HepG2 (cell line): ENCODE data around the gene ANKRD13D.

Source experiments
- GATA4 ChIP-seq: sonication (generic); IDR thresholded peaks from 2 replicates; pipeline ENCODE4 v1.6.1; 2016; ENCODE audit warnings: antibody characterized with exemption, low read depth, borderline replicate concordance
- NFATC3 ChIP-seq: sonication (generic); formaldehyde crosslinking; IDR thresholded peaks from 2 replicates; pipeline ENCODE4 v1.5.1; 2020; ENCODE audit warnings: mild to moderate bottlenecking, missing genetic modification reagents
- RXRA ChIP-seq: sonication (generic); formaldehyde crosslinking; IDR thresholded peaks from 2 replicates; pipeline ENCODE4 v1.5.1; 2020; ENCODE audit warnings: missing genetic modification reagents
- TAF1 ChIP-seq: sonication (generic); formaldehyde crosslinking; IDR thresholded peaks from 2 replicates; pipeline ENCODE4 v1.4.0; 2020; ENCODE audit warnings: missing genetic modification reagents
- ZNF891 ChIP-seq: sonication (generic); formaldehyde crosslinking; IDR thresholded peaks from 2 replicates; pipeline ENCODE4 v1.5.0; 2020; ENCODE audit warnings: mild to moderate bottlenecking, missing genetic modification reagents

DNA sequence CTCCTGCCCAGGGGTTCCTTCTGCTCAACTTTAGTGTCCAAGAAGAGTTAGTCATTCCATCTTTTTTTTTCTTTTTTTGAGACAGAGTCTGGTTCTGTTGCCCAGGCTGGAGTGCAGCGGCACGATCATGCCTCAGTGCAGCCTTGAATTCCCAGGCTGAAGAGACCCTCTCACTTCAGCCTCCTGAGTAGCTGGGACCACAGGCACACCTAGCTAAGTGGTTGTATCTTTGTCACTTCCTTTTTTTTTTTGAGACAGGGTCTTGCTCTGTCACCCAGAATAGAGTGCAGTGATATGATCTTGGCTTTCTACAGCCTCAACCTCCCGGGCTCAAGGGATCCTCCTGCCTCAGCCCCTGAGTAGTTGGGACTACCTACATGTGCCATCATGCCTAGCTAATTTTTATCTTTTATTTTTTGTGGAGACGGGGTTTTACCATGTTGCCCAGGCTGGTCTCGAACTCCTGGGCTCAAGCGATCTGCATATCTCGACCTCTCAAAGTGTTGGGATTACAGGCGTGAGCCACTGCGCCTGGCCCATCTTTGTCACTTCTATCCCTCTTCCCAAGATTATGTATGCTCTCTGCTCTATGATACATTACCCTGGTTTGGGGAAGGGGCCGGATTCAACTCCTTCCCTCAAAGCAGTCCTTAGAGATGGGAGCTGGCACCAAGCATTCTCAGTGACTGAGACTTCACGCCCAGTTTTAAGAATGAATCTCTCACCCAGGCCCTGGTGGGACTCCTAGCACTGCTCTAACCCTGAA is 24.2 kb downstream of the ANKRD13D start:
- TF ChIP-seq RXRA = no peak
- no peak for TF ChIP-seq ZNF891 (CRISPR knock-in tag)
- TF ChIP-seq NFATC3 (CRISPR knock-in tag) = no peak
- TF ChIP-seq GATA4 = no peak
- TF ChIP-seq TAF1 (CRISPR knock-in tag) = no peak
